CD4-positive, alpha-beta T cell treated with Interleukin-21 for 1 hour (primary cell): Measurements from ENCODE around the gene CTBP2.

Source experiments
- DNase-seq: peaks from one replicate; pipeline ENCODE4 v3.0.0-alpha.2; 2020

Gene CTBP2

DNA sequence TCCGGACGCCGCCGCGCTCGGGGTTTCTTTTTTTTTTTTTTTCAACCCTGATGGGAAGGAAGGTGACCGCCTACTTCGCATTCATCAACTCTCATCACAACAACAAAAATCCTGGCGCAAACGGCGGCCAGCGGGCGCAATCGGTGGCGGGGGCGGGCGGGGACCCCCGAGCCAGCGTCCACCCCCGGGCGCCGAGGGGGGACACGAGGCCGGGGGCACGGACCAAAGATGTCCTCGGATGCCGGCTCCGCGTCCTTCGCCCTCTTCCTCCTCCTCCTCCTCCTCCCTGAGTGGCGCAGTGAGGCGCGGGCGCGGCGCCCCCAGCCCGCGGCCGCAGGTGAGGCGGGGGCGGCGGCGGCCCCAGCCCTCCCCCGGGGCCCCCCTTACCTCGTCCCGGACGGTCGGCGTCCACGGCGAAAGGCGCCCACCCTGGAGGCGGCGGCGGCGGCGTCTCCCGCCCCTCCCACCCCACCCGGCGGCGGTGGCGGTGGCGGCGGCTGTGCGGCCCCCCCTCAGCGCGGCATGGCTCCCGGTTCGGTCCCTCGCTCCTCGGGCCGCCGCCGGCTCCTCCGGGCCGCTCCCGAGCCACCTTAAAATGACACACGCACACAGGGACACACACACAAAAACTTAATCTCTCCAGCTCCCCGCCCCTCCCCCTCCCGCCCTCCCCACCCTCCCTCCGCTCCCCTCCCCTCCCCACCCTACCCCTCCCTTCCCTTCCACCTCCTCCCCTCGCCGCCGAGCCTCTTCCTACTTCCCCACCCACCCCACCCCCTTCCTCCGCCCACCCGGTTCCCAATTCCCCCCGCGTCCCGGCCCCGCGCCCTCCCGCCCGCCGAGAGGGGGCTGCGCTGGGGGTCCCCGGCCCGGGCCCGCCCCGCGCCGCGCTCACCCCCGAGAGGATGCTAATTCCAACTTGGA is at the start of gene CTBP2:
Gene CTBP2, minus strand, starts transcription at position 632 of the 924 bp plus-strand sequence.
- no peak for DNase-seq

DNA sequence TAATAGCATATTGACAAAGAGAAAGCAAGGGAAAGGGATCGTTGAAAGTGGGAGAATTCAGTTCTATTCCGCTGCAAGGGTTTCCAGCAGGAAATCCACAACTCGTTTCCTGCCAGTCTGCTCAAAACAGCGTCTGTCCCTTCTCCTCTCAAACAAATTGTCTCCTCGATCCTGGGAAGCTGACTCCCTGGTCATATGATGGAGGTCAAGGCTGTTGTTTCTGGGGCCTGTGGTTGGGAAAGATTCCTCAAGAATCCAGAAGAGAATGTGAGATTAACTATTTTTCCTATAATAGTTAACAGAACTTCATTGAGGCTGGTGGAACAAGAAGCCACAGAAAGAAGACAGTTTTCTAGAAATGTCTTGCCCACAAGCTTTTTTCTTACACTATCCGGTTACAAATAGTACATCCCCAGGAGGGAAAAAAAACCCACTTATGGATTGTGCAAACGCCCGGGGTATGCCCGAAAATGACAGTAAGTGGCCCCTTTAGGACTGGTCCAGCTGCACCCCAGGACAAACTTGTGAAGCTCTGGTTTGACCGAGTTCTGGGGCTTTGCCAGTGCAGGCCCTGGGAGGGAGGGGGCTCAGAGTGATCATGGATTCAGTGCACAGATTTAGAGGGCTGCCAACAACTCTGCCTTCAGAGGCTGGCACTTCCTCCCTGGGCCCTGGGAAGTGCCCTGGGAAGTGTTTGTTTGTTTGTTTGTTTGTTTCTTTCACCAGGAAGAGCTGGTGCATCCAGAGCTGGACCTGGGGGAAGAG is 49.4 kb upstream of the CTBP2 start:
- no peak for DNase-seq

DNA sequence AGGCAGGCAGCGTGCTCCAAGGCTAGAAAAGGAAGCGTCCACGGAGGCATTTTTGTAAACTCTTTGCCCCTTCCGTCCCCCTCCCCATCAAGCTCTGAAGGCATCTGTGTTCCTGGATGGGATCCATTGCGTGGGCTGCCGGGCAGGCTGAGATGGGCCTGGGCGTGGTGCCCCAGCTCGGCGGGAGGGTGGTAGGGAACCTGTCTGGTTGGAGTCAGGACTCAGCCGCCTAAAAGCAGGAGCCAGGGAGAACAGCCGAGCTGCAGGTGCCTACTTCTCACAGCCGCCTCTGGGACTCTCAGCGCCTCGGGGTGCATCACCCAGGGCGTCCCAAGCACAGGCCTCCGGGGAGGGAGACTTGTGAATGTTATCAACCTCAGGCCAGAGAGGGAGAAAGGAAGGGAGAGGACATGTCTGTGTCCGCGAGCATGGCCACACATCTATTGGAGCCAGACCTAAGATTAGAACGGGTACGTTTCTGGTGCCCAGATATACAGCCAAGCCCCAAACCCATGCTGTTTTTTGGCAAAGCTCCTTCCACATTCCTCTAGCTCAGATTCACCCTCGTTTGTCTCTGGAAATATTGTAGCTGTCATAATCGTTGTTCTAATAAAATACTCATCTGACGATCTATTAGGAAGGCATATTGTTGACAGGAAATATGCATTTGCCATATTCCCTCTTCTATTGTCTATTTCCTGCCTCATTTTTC is 48.6 kb upstream of the CTBP2 start:
- no peak for DNase-seq

DNA sequence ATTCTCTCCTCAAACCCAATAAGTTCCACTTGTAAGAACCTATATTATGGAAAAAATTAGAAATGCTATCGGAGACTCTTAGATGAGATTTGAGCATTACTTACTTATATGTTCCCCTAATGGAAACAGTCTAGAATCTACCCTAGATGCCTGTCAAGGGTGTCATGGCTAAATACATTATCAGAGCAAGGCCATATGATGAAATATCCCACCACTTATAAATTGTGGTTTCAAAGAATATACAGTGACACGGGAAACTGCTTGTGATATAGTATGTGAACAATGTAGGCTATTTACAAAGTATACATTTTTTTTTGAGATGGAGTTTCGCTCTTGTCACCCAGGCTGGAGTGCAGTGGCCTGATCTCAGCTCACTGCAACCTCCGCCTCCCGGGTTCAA is 46.3 kb upstream of the CTBP2 start:
- no peak for DNase-seq

DNA sequence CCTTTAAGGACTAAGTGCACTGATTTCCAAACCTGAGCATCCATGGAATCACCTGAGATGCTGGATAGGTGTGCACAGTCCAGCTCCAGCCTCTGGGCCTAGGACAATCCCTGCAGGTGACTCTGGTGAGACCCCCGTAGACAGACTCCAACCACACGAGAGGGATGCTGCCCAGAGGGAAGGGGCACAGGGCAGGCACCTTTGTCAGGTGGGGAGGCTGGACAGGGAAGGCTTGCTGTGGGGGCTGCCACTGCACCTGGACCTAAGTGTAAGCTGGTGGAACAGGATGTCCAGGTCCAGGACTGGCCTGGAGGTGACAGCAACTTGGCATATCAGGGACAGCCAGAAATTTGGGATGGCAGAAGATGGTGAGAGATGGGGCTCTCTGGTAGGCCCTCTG is 45.1 kb upstream of the CTBP2 start:
- DNase-seq: no peak

DNA sequence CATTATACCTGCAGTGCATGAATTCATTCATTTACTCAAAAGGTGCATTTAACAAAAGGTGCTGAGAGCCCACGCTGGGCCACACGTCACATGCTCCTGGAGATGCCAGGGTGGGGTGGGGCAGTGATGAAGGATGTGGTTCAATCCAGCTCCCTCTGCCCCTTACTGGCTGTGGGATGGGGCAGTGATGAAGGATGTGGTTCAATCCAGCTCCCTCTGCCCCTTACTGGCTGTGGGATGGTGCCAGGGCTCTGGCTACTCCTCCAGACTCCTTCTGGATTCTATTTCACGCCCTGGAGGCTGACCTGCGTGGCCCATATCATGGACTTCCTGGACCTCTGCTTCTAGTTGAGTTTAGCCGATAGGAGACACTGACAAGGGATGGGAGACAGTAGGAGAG is 44.0 kb upstream of the CTBP2 start:
- no peak for DNase-seq

DNA sequence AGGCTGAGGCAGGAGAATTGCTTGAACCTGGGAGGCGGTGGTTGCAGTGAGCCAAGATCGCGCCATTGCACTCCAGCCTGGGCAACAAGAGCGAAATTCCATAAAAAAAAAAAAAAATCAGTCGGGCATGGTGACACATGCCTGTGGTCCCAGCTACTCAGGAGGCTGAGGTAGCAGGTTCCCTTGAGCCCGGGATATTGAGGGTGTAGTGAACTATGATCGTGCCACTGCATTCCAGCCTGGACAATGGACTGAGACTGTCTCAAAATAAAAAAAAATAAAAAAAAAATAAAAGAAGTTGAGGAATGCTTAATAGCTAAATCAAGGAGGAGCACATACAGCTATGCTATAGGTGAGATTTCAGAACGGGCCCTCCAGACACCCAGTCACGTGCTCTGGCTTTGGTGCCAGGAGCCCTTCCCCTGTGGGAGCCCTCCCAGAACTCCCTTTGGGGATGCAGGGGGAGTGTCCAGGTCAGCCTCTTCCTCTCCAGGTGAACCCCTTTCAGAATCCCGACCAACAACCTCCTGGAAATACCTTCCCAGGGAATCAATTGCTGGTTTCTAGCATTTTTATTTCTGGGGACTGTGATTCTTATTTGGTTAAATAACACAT is 42.9 kb upstream of the CTBP2 start:
- DNase-seq: no peak

DNA sequence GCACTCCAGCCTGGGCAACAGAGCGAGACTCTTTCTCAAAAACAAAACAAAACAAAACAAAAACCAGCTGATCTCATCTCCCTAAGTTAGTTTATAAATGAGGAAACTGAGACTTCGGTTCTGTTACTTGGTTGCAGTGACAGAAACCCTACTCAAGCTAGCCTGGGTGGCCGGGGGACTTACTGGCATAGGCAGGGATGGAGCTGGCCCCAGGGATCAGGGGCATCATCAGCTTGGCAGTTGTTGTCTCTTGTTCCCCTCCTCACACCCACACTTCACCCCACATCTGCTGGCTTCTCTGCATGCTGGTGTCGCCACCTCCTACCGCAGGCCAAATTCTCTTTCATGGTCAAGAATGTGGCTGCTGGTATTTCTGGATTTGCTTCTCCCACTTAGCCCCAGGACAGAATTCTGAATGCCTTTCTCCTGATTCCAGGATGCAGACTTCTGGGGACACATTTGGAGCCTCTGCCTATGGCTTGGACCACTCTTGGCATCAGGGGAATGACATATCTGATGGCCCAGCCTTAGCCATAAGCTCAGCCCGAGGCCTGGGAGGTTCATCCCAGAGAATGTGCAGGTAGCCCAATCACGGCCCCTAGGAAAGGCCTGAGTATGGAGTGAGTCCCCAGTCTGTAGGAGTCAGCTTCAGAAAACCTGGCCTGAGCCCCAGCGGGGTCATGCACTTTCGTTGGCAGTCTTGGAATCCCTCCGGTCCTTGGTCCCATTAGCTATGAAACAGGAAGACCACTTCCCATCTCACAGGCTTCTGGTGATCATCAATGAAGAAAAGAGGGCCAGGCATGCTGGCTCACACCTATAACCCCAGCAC is 41.6 kb upstream of the CTBP2 start:
- DNase-seq: no peak

DNA sequence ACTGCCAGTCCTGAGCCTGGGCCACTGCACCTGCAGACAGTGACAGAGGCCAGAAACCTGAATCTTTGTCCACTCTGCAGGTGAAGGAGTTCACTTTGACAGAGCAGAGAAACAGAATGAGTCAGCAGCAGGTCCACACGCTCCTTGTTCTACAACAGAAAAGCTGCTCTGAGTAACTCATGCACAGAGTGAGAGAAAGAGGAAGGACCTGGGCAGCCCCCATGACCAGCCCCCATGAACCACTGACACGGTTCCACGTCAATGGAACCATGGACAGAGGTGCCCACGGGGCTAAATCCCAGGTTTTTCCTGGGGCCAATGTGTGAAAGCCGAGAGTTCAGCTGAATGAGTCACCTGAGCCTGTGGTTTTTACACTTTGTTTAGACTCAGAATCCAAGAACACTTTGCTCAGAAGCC is 40.8 kb upstream of the CTBP2 start:
- DNase-seq: no peak

DNA sequence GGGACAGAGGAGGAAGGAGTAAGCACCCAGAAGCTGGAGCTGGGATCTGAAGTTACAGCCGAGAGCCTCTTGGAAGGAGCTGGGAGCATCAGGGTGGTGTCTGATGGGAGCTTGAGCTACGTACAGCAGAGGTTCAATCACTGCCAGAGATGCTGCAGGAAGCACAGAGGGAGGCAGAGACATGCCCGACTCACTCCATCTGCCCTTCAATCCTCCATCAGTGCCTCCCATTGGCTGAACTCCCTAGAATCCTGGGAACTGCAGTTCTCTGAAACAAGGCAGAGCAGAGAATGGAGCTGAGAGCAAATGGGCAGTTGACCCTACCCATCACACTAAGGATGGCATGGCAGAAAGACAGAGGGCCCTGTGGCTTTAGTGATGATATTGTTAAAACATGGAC is 40.0 kb upstream of the CTBP2 start:
- no peak for DNase-seq

DNA sequence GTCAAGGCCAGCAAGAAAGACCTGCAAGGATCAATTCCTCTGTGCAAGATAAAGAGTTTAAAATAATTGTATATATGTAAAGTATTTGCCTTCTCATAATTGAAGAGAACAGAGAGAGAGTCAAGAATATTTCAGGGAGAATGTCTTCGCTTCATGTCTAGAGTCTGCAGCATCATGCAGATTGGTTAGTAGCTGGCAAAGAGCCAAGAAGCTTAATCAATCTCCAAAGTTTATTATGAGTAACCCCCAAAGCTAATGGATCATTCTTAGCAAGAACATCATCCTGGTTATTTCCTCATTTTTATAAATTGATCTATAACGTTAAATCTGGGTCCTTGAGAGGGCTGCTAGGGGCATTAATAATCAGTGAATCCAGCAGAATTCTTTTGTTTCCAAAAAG is 38.9 kb upstream of the CTBP2 start:
- DNase-seq: no peak

DNA sequence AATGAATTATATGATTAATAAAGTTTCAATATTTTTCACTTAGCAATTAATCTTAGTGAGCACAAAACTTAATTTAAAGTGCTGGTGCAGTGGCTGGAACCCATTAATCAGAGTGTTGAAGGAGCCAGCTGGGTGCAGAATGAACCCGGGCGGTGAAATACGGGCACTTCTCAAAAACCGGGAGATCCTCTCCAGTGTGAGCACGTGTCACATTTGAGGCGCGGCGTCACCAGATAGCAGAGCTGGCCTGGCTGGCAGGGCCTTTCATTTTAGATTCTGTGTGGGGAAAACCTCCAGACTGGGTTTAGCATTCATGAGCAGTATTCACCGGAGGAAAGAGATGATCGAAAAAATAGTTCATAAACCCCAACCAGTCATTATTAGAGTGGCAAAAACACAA is 34.5 kb upstream of the CTBP2 start:
- no peak for DNase-seq

DNA sequence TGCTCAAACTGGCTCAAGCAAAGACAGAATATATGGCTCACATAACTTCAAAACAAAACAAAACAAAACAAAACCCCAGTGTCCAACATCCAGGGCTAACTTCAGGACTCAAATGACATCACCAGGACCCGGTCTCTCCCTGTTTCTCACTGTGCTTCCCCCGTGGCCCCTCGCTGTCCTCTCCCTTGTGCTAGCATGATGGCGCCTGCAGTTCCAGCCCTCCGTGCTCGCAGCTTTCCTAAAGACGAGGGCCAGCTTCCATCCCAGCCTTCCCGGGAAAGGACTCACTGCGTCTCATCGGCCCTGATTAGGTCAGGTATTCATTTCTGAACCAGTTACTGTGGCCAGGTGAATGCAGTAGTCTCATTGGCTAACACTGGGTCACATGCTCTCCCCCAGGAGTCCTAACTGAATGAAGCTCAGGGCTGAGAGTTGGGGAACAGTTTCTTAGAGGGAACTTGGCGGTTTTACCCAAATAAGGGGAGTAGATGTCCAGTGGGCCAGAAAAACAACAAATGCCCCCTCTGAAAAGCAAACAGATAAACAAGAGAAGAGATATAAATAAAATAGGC is 33.0 kb upstream of the CTBP2 start:
- DNase-seq: no peak

DNA sequence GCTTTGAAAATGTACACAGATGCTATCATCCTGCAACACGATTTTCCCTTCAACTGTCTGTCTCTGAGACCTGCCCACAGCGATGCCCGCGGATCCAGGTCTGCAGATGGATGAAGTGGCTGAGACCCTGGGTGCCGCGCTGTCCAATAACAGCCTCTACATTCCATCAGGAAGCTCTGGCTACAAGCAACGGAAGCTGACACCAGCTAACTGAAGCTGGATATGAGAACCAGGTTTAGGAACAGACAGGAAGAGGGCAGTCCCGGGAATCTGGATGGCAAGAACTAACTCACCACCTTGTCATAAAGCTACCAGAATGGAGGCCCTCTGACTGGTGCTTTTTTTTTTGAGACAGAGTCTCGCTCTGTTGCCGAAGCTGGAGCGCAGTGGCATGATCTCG is 32.3 kb upstream of the CTBP2 start:
- no peak for DNase-seq

DNA sequence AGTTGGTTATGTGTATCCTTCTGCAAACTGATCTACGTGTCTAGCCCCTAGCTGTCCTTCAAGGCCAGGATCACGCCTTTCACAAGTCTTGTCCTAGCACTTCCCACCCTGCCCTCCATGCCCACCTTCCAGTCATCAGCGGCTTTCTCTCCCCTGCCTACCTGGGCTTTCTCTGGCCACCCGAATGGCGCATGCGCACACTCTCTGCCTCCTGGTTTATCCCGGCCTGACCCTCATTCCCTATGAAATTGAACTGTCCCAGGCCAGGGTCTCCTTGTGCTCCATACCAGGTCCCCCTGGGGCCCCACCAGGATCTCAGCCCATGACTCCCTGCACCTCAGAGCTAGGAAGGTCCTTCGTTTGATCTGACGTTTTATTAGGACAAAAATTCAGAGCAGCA is 31.6 kb upstream of the CTBP2 start:
- DNase-seq: no peak

DNA sequence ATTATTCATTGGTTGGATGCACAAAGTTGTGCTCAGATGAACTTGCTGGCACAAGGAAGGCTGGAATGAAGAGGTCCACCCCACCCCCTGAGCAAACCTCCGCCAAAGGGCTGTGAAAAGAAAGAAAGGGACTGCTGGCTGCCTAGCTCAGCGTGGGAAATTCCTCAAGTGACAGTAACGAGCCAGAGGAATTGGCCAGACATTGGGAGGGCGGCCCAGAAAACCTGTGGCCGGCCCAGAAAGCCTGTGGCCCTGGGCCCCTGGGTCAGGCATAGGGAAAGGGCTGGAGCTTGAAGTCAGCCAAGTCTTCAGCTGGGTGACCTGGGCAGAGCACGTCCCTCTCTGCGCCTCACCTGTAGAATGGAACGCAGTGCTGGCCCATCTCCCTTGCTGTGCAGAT is 30.6 kb upstream of the CTBP2 start:
- DNase-seq: no peak

DNA sequence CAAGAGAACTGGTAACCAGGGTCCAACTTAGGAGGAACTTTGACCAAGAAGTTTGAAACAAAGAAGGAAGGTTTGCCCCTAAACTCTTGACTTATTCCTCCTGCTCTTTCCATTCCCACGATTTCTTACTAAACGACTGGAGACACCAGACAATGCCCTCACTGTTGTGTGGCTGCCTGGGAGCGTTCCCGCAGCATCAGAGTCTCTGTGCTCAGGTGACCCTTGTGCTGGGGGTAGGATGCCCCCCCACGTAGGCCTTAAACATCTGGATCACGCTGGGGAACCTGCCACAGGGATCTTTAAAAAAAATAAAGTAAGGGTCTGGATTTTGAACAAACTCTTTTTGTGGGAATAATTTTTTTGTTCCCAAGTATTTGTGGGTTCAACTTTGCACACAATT is 30.1 kb upstream of the CTBP2 start:
- no peak for DNase-seq

DNA sequence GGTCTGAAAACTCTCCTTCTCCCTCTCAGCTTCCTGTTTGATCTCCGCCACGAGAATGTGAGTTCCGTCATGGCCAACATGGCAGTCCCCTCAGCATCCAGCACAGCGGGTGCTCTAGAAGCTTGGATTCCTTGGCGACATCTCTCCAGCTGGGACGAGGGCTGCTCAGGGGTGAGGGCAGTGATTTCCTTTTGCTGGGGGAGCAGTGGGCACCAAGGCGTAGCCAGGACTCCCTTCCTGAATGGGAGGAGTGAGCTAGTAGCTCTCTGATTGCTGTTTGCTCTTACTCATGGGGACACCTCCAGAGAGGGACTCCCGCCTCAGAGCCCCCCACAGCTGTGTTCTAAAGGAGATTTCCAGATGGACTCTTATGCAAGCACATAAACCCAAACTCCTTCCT is 28.8 kb upstream of the CTBP2 start:
- no peak for DNase-seq

DNA sequence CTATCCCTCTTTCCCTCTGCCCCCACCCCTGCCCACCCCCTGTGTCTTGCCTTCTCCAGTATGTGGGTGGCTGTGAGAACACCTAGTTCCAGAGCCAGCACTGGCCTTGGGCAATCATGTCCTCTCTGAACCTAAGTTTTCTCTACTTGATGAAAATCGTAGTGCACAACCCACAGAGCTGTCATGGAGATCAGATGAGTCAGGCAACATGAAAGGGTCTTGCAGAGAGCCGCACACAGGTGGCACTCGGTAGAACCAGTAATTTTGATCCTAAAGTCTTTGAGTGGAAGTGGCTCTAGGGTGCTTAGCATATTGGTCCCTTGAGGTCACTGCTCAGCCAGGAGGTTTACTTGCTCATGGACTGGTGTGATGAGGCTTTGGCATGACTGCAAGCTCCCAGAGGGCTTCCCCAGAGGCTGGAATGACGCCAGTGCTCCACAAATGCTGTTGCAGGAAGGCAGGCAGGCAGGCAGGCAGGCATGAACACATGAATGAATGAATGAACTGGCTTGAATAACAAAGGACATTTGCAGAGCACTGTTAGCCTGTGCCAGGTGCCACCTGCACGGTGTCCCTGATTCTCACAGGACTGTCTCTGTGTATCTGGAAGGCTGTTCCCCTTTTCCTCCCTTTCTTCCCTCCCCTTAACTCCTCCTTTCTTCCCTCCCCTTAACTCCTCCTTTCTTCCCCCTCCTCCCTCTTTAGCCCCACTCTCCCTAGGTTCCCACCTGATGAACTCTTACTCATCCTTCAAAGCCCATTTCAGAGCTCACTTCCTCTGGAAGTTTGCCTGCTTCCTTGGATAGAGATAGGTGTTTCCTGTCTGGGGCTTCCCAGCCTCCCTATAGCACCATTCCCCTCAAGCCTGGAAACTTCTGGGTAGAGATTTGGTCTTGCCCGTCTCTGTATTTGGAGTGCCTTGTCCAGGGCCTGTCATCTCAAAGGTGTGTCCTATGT is 27.2 kb upstream of the CTBP2 start:
- no peak for DNase-seq

DNA sequence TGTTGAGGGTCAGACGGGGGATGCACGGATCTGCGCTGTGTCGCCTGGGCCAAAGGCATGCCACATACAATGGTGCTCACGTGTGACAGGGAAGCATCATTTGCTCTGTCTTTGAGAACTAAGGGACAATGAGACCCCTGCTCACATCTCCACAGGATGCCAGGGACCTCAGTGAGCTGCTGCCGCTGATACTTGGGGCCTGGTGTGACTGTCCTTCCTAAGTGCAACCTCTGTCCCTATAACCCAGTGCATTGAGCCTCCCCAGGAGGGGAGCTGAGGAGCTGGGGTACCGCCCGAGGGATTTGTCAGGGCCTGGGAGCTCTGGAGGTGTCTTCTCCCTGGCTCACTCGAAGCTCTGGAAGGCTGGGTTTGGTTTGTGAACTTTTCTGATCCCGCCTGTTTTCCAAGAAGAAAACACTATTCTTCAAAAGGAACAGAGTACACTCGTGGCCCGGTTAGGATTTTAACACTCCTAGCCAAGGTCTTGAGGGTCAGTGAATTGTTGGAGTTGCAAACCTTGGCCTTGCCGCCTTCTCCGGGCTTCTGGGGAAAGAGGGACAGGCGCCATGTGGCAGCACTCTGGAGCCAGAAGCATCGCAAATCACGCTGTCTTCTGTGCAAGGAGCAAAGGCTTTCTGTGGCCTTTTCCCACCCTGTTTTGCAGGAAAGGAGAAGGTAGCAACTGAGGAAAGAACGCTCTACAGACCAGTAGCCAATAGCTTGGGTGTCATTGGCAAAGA is 26.2 kb upstream of the CTBP2 start:
- no peak for DNase-seq
